Measurements from ENCODE around the gene TPST1.

GRCh38 chr7:66359656-66360211 is 154.6 kb downstream of the TPST1 start:
- TF ChIP-seq GATA2 (IDR thresholded peaks at IDR 0.05; ENCODE audit: low read depth, low read length) (no peak), GATA3 (IDR thresholded peaks at IDR 0.05; ENCODE audit: low read depth, low read length) (no peak)
